ENCODE results near the gene LRBA. TPM values are rescaled to one million over a fixed set of nuclear protein-coding genes. Genes with fewer than 3 reads are reported as not detected.

The LRBA gene
- polyA plus RNA-seq, 4 donors = 14.9 to 62.2 (median 19.6) TPM

DNA sequence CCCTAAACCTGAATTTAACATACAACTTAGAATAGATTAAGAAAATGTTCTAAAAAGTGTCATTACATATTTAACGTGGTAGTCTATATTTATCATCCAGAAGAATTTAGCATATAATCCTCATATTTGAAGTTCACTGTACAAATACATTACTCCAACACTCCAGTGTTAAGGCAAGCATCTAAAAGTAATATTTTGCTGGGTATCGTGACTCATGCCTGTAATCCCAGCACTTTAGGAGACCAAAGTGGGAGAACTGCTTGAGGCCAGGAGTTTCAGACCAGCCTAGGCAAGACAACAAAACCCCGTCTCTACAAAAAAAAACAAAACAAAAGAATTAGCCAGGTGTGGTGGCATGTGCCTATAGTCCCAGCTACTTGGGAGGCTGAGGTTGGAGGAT lies 24.8 kb downstream of the LRBA start:
- 90 to 97% (median 96%) methylated on average over 3 of the region's 3 CpGs for WGBS, 3 donors
- H3K27ac ChIP-seq (ENCODE audit: low read depth in 1 of 3, low read length in 2 of 3) = no peak overlapping the region
- no peak for FAIRE-seq
- no peaks in the 10 kb centered on the region for H3K4me1 ChIP-seq (ENCODE audit: control insufficient read depth in 3 of 3, insufficient read depth in 2 of 3, low read depth in 1 of 3, low read length in 2 of 3)
- H3K4me3 ChIP-seq (ENCODE audit: low read depth in 1 of 3, low read length in 3 of 3) = no peak overlapping the region
- H3K27me3 ChIP-seq (ENCODE audit: control insufficient read depth in 3 of 3, insufficient read depth in 3 of 3, low read length in 3 of 3) = no peaks in the 10 kb centered on the region
- H3K9me3 ChIP-seq (ENCODE audit: control insufficient read depth in 2 of 2, insufficient read depth in 1 of 2, low read depth in 1 of 2, low read length in 1 of 2) = no peaks in the 10 kb centered on the region
- DNase-seq = no peak
- peaks cover 0 to 6% (median 5%) of the 10 kb centered on the region in 3 donors for H3K36me3 ChIP-seq (ENCODE audit: control insufficient read depth in 3 of 3, insufficient read depth in 2 of 3, low read depth in 1 of 3, low read length in 3 of 3)

- Histone ChIP-seq H3K27me3 (ENCODE audit: control insufficient read depth in 3 of 3, insufficient read depth in 3 of 3, low read length in 3 of 3) (no peaks in the 10 kb centered on the region), H3K27ac (ENCODE audit: low read depth in 1 of 3, low read length in 2 of 3) (no peak overlapping the region), H3K9me3 (ENCODE audit: control insufficient read depth in 2 of 2, insufficient read depth in 1 of 2, low read depth in 1 of 2, low read length in 1 of 2) (no peaks in the 10 kb centered on the region), H3K4me3 (ENCODE audit: low read depth in 1 of 3, low read length in 3 of 3) (no peak overlapping the region), H3K36me3 (ENCODE audit: control insufficient read depth in 3 of 3, insufficient read depth in 2 of 3, low read depth in 1 of 3, low read length in 3 of 3) (peaks cover 0 to 8% (median 3%) of the 10 kb centered on the region in 3 donors), H3K4me1 (ENCODE audit: control insufficient read depth in 3 of 3, insufficient read depth in 2 of 3, low read depth in 1 of 3, low read length in 2 of 3) (no peaks in the 10 kb centered on the region)
- FAIRE-seq (no peak), DNase-seq (no peak)
- 92 to 97% (median 97%) methylated on average over 2 of the region's 2 CpGs for WGBS, 3 donors
Observed at GRCh38 chr4:150988238-150988637, 26.8 kb downstream of the LRBA start.

GRCh38 chr4:150987204-150987603 lies 27.9 kb downstream of the LRBA start:
- H3K9me3 ChIP-seq (ENCODE audit: control insufficient read depth in 2 of 2, insufficient read depth in 1 of 2, low read depth in 1 of 2, low read length in 1 of 2) = no peaks in the 10 kb centered on the region
- H3K4me1 ChIP-seq (ENCODE audit: control insufficient read depth in 3 of 3, insufficient read depth in 2 of 3, low read depth in 1 of 3, low read length in 2 of 3) = no peaks in the 10 kb centered on the region
- DNase-seq = no peak
- H3K27me3 ChIP-seq (ENCODE audit: control insufficient read depth in 3 of 3, insufficient read depth in 3 of 3, low read length in 3 of 3) = no peaks in the 10 kb centered on the region
- 89 to 100% (median 95%) methylated on average over 3 of the region's 3 CpGs for WGBS, 3 donors
- H3K36me3 ChIP-seq (ENCODE audit: control insufficient read depth in 3 of 3, insufficient read depth in 2 of 3, low read depth in 1 of 3, low read length in 3 of 3) = peaks cover 0 to 13% (median 2%) of the 10 kb centered on the region in 3 donors
- no peak overlapping the region for H3K27ac ChIP-seq (ENCODE audit: low read depth in 1 of 3, low read length in 2 of 3)
- no peak for FAIRE-seq
- no peak overlapping the region for H3K4me3 ChIP-seq (ENCODE audit: low read depth in 1 of 3, low read length in 3 of 3)

- Histone ChIP-seq H3K27ac (ENCODE audit: low read depth in 1 of 3, low read length in 2 of 3) (no peak overlapping the region), H3K27me3 (ENCODE audit: control insufficient read depth in 3 of 3, insufficient read depth in 3 of 3, low read length in 3 of 3) (no peaks in the 10 kb centered on the region), H3K9me3 (ENCODE audit: control insufficient read depth in 2 of 2, insufficient read depth in 1 of 2, low read depth in 1 of 2, low read length in 1 of 2) (no peaks in the 10 kb centered on the region), H3K4me3 (ENCODE audit: low read depth in 1 of 3, low read length in 3 of 3) (no peak overlapping the region), H3K4me1 (ENCODE audit: control insufficient read depth in 3 of 3, insufficient read depth in 2 of 3, low read depth in 1 of 3, low read length in 2 of 3) (no peaks in the 10 kb centered on the region), H3K36me3 (ENCODE audit: control insufficient read depth in 3 of 3, insufficient read depth in 2 of 3, low read depth in 1 of 3, low read length in 3 of 3) (peaks cover 0 to 13% (median 2%) of the 10 kb centered on the region in 3 donors)
- DNase-seq = no peak
- FAIRE-seq = no peak
- whole genome bisulfite sequencing, 3 donors = 78 to 84% (median 79%) methylated on average over 4 of the region's 4 CpGs
Observed at GRCh38 chr4:150986085-150986484, 29.0 kb downstream of the LRBA start.

DNA sequence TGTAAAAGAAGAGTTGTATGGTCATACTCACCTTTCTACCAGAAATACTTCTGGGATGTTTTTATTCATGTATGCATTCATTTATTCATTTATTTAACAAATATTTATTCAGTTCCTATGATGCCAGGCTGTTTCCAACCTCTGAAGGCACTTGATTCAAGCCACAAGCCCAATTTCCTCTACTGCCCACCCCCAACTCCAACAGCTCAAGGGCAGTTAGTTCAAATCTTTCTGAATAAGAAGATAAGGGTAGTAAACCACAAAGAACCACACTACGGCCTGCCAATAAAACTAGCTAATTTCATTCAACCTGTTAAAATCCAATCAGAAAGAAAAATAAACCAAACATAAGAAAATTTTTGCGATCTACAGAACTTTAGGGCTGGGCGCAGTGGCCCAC lies 31.2 kb downstream of the LRBA start:
- H3K4me3 ChIP-seq (ENCODE audit: low read depth in 1 of 3, low read length in 3 of 3) = no peak overlapping the region
- H3K9me3 ChIP-seq (ENCODE audit: control insufficient read depth in 2 of 2, insufficient read depth in 1 of 2, low read depth in 1 of 2, low read length in 1 of 2) = peaks cover 0 to 2% of the 10 kb centered on the region in 2 donors
- DNase-seq = no peak
- no peak overlapping the region for H3K27ac ChIP-seq (ENCODE audit: low read depth in 1 of 3, low read length in 2 of 3)
- FAIRE-seq = no peak
- H3K27me3 ChIP-seq (ENCODE audit: control insufficient read depth in 3 of 3, insufficient read depth in 3 of 3, low read length in 3 of 3) = no peaks in the 10 kb centered on the region
- peaks cover 0 to 9% (median 0%) of the 10 kb centered on the region in 3 donors for H3K36me3 ChIP-seq (ENCODE audit: control insufficient read depth in 3 of 3, insufficient read depth in 2 of 3, low read depth in 1 of 3, low read length in 3 of 3)
- WGBS, 3 donors = 70 to 87% (median 82%) methylated on average over 3 of the region's 3 CpGs
- H3K4me1 ChIP-seq (ENCODE audit: control insufficient read depth in 3 of 3, insufficient read depth in 2 of 3, low read depth in 1 of 3, low read length in 2 of 3) = no peaks in the 10 kb centered on the region

- WGBS, 3 donors = 92 to 100% (median 100%) methylated on average over 1 of the region's 1 CpG
- Histone ChIP-seq H3K27me3 (ENCODE audit: control insufficient read depth in 3 of 3, insufficient read depth in 3 of 3, low read length in 3 of 3) (no peaks in the 10 kb centered on the region), H3K36me3 (ENCODE audit: control insufficient read depth in 3 of 3, insufficient read depth in 2 of 3, low read depth in 1 of 3, low read length in 3 of 3) (peaks cover 0 to 9% (median 0%) of the 10 kb centered on the region in 3 donors), H3K27ac (ENCODE audit: low read depth in 1 of 3, low read length in 2 of 3) (no peak overlapping the region), H3K9me3 (ENCODE audit: control insufficient read depth in 2 of 2, insufficient read depth in 1 of 2, low read depth in 1 of 2, low read length in 1 of 2) (peaks cover 0 to 2% of the 10 kb centered on the region in 2 donors), H3K4me1 (ENCODE audit: control insufficient read depth in 3 of 3, insufficient read depth in 2 of 3, low read depth in 1 of 3, low read length in 2 of 3) (no peaks in the 10 kb centered on the region), H3K4me3 (ENCODE audit: low read depth in 1 of 3, low read length in 3 of 3) (no peak overlapping the region)
- DNase-seq (no peak), FAIRE-seq (no peak)
Observed at GRCh38 chr4:150982557-150983233, 32.4 kb downstream of the LRBA start.

GRCh38 chr4:150978738-150979575 lies 36.1 kb downstream of the LRBA start:
- H3K4me3 ChIP-seq (ENCODE audit: low read depth in 1 of 3, low read length in 3 of 3) = no peak overlapping the region
- H3K27me3 ChIP-seq (ENCODE audit: control insufficient read depth in 3 of 3, insufficient read depth in 3 of 3, low read length in 3 of 3) = no peaks in the 10 kb centered on the region
- H3K9me3 ChIP-seq (ENCODE audit: control insufficient read depth in 2 of 2, insufficient read depth in 1 of 2, low read depth in 1 of 2, low read length in 1 of 2) = peaks cover 0 to 2% of the 10 kb centered on the region in 2 donors
- FAIRE-seq (no peak), DNase-seq (no peak)
- 95 to 99% (median 97%) methylated on average over 3 of the region's 3 CpGs for WGBS, 3 donors
- peaks cover 2 to 11% (median 8%) of the 10 kb centered on the region in 3 donors for H3K4me1 ChIP-seq (ENCODE audit: control insufficient read depth in 3 of 3, insufficient read depth in 2 of 3, low read depth in 1 of 3, low read length in 2 of 3)
- peaks cover 0 to 16% (median 0%) of the 10 kb centered on the region in 3 donors for H3K36me3 ChIP-seq (ENCODE audit: control insufficient read depth in 3 of 3, insufficient read depth in 2 of 3, low read depth in 1 of 3, low read length in 3 of 3)
- H3K27ac ChIP-seq (ENCODE audit: low read depth in 1 of 3, low read length in 2 of 3) = no peak overlapping the region

DNA sequence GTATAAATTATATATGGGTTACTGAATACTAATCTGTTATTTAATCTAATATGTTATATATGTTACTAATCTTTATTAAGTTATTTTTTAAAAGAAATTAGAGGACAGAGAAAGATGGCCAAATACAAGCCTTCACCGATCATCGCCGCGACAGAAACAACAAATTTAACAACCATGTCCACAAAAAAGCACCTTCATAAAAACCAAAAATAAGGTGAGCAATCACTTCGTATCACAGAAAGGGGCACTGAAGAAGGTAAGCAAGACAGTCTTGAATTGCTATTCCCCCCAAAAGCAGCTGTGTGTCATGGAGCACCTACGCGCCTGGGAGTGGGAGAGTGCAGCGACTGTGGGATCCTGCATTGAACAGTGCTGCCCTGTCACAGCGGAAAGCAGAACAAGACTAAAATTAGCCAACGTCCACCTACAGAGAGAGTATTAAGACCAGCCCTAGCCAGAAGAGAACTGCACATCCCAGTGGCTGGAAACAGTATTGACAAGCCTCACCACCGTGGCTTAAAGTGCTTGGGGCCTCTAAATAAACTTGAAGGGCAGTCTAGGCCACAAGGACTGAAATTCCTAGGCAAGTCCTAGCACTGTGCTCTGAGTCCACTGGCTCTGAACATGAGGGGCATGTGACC lies 38.5 kb downstream of the LRBA start:
- Histone ChIP-seq H3K27ac (ENCODE audit: low read depth in 1 of 3, low read length in 2 of 3) (no peak overlapping the region), H3K27me3 (ENCODE audit: control insufficient read depth in 3 of 3, insufficient read depth in 3 of 3, low read length in 3 of 3) (no peaks in the 10 kb centered on the region), H3K36me3 (ENCODE audit: control insufficient read depth in 3 of 3, insufficient read depth in 2 of 3, low read depth in 1 of 3, low read length in 3 of 3) (peaks cover 0 to 9% (median 0%) of the 10 kb centered on the region in 3 donors), H3K4me1 (ENCODE audit: control insufficient read depth in 3 of 3, insufficient read depth in 2 of 3, low read depth in 1 of 3, low read length in 2 of 3) (peaks cover 2 to 12% (median 9%) of the 10 kb centered on the region in 3 donors), H3K4me3 (ENCODE audit: low read depth in 1 of 3, low read length in 3 of 3) (no peak overlapping the region), H3K9me3 (ENCODE audit: control insufficient read depth in 2 of 2, insufficient read depth in 1 of 2, low read depth in 1 of 2, low read length in 1 of 2) (peaks cover 0 to 2% of the 10 kb centered on the region in 2 donors)
- DNase-seq (no peak), FAIRE-seq (no peak)
- WGBS, 3 donors = 83 to 85% (median 83%) methylated on average over 11 of the region's 11 CpGs
